NCI-H128 (cell line): ENCODE data around the gene GFI1.
"Not testable (repeated sequence)": the region's sequence is repeated elsewhere in the genome, so short reads cannot be mapped to it uniquely, and the experiment has no call there.

Experiments
- DNase-seq: peaks from one replicate; lab custom pipeline; 2025; ENCODE audit not compliant: unreplicated experiment; lab: John Stamatoyannopoulos, UW

The GFI1 gene

GRCh38 chr1:92486251-92487077 lies at the start of gene GFI1:
GFI1 (minus strand) TSS chr1:92486925; CDS start chr1:92483487, 3,438 bp downstream.
- DNase-seq, result no peak

- DNase-seq, result not testable (repeated sequence)
These were observed 45.6 kb upstream of the GFI1 start for GRCh38 chr1:92532371-92532770.

GRCh38 chr1:92531939-92532338 lies 45.2 kb upstream of the GFI1 start:
- DNase-seq, result not testable (repeated sequence)

- DNase-seq, result no peak
These were observed 40.9 kb upstream of the GFI1 start for GRCh38 chr1:92527670-92528069.

GRCh38 chr1:92524944-92525590 lies 38.3 kb upstream of the GFI1 start:
- not testable (repeated sequence) for DNase-seq

GRCh38 chr1:92519043-92519442 lies 32.3 kb upstream of the GFI1 start:
- no peak for DNase-seq

GRCh38 chr1:92516574-92516973 lies 29.8 kb upstream of the GFI1 start:
- no peak for DNase-seq

GRCh38 chr1:92515796-92516201 lies 29.1 kb upstream of the GFI1 start:
- DNase-seq, result no peak

- DNase-seq, result no peak
These were observed 24.8 kb upstream of the GFI1 start for GRCh38 chr1:92511541-92511940.

GRCh38 chr1:92509619-92510018 lies 22.9 kb upstream of the GFI1 start:
- no peak for DNase-seq

GRCh38 chr1:92505015-92505692 lies 18.4 kb upstream of the GFI1 start:
- DNase-seq, result no peak

- DNase-seq, result no peak
These were observed 17.7 kb upstream of the GFI1 start for GRCh38 chr1:92504291-92505014.

GRCh38 chr1:92503926-92504285 lies 17.2 kb upstream of the GFI1 start:
- DNase-seq, result no peak

GRCh38 chr1:92503043-92503925 lies 16.6 kb upstream of the GFI1 start:
- no peak for DNase-seq

GRCh38 chr1:92502247-92502646 lies 15.5 kb upstream of the GFI1 start:
- no peak for DNase-seq

- no peak for DNase-seq
These were observed 13.8 kb upstream of the GFI1 start for GRCh38 chr1:92500552-92500951.

- DNase-seq, result no peak
These were observed 8.8 kb upstream of the GFI1 start for GRCh38 chr1:92495392-92496063.

- no peak for DNase-seq
These were observed 7.9 kb upstream of the GFI1 start for GRCh38 chr1:92494485-92495141.

- DNase-seq, result no peak
These were observed 6.4 kb upstream of the GFI1 start for GRCh38 chr1:92493139-92493538.
